ENCODE results near the gene VPS41.
"Not testable (repeated sequence)": the region's sequence is repeated elsewhere in the genome, so short reads cannot be mapped to it uniquely, and the experiment has no call there.

The VPS41 gene

GRCh38 chr7:38908759-38909335 is at the start of gene VPS41:
TSS of gene VPS41 (minus strand) at chr7:38909191. CDS start at chr7:38909174, 17 bp downstream.
- peak; percentile 31 for DNase-seq

- no peak for DNase-seq
Measured at GRCh38 chr7:38955892-38956291, 46.9 kb upstream of the VPS41 start.

- no peak for DNase-seq
Measured at GRCh38 chr7:38953971-38954370, 45.0 kb upstream of the VPS41 start.

- DNase-seq, result no peak
Measured at GRCh38 chr7:38953227-38953626, 44.2 kb upstream of the VPS41 start.

- no peak for DNase-seq
Measured at GRCh38 chr7:38951213-38951612, 42.2 kb upstream of the VPS41 start.

GRCh38 chr7:38950309-38950708 is 41.3 kb upstream of the VPS41 start:
- no peak for DNase-seq

GRCh38 chr7:38947541-38947940 is 38.5 kb upstream of the VPS41 start:
- DNase-seq, result not testable (repeated sequence)

GRCh38 chr7:38942431-38943051 is 33.5 kb upstream of the VPS41 start:
- no peak for DNase-seq

- no peak for DNase-seq
Measured at GRCh38 chr7:38940774-38941173, 31.8 kb upstream of the VPS41 start.

GRCh38 chr7:38938589-38938988 is 29.6 kb upstream of the VPS41 start:
- DNase-seq, result no peak

- DNase-seq, result no peak
Measured at GRCh38 chr7:38938001-38938485, 29.1 kb upstream of the VPS41 start.

- no peak for DNase-seq
Measured at GRCh38 chr7:38936641-38937040, 27.6 kb upstream of the VPS41 start.

GRCh38 chr7:38934536-38934935 is 25.5 kb upstream of the VPS41 start:
- no peak for DNase-seq

GRCh38 chr7:38934051-38934450 is 25.1 kb upstream of the VPS41 start:
- DNase-seq, result no peak

GRCh38 chr7:38932509-38933168 is 23.6 kb upstream of the VPS41 start:
- peak; percentile 13 for DNase-seq

- no peak for DNase-seq
Measured at GRCh38 chr7:38929460-38930171, 20.6 kb upstream of the VPS41 start.

- no peak for DNase-seq
Measured at GRCh38 chr7:38928506-38928905, 19.5 kb upstream of the VPS41 start.

- DNase-seq, result no peak
Measured at GRCh38 chr7:38927751-38928150, 18.8 kb upstream of the VPS41 start.

GRCh38 chr7:38920731-38921130 is 11.7 kb upstream of the VPS41 start:
- DNase-seq, result no peak

GRCh38 chr7:38916396-38916795 is 7.4 kb upstream of the VPS41 start:
- DNase-seq, result no peak

GRCh38 chr7:38909870-38910269 is 879 bp upstream of the VPS41 start:
- DNase-seq, result no peak

GRCh38 chr7:38907766-38908165 is 1.2 kb downstream of the VPS41 start:
- DNase-seq, result no peak

- no peak for DNase-seq
Measured at GRCh38 chr7:38907066-38907465, 1.9 kb downstream of the VPS41 start.

All from GDM1 (cell line).